HCT116 (cell line): ENCODE data around the gene LYL1.

Experiments used
- CEBPB ChIP-seq: IDR thresholded peaks from 2 replicates; pipeline ENCODE4 v1.6.1; 2012; ENCODE audit warnings: low read depth
- CTCF ChIP-seq, 3 experiments: fragments of 200-600 bp in 1 of 3; sonication (generic) in 1 of 3; IDR thresholded peaks in 2 of 3; conservative IDR thresholded peaks in 1 of 3; 2 replicates each; pipeline ENCODE4 v1.5.1; 2012 to 2017; ENCODE audit warnings: low read depth in 2 of 3, low read length in 2 of 3, antibody characterized with exemption in 1 of 3, borderline replicate concordance in 1 of 3, control low read depth in 1 of 3, mild to moderate bottlenecking in 1 of 3, mixed read lengths in 1 of 3, mixed run types in 1 of 3, moderate library complexity in 1 of 3; ENCODE audit not compliant: insufficient read depth in 1 of 3
- EZH2 ChIP-seq: fragments of 200-600 bp; sonication (generic); IDR thresholded peaks from 2 replicates; pipeline ENCODE4 v1.6.1; 2017; ENCODE audit warnings: antibody characterized with exemption, mixed run types
- POLR2A ChIP-seq: IDR thresholded peaks from 2 replicates; pipeline ENCODE4 v1.7.0; 2011; ENCODE audit warnings: borderline replicate concordance; ENCODE audit not compliant: insufficient read depth, insufficient read length; ENCODE audit errors: extremely low read depth
- POLR2AphosphoS5 ChIP-seq: IDR thresholded peaks from 2 replicates; pipeline ENCODE4 v1.6.1; 2011; ENCODE audit warnings: mild to moderate bottlenecking, low read depth, low read length, moderate library complexity
- REST ChIP-seq: IDR thresholded peaks from 2 replicates; pipeline ENCODE4 v1.6.1; 2012; ENCODE audit warnings: low read depth
- SP1 ChIP-seq: IDR thresholded peaks from 2 replicates; pipeline ENCODE4 v1.6.1; 2012; ENCODE audit warnings: low read depth
- YY1 ChIP-seq: IDR thresholded peaks from 2 replicates; pipeline ENCODE4 v1.6.1; 2011; ENCODE audit warnings: low read length, low read depth, moderate library complexity, mild to moderate bottlenecking; ENCODE audit not compliant: insufficient replicate concordance; ENCODE audit errors: extremely low read depth
- TF ChIP-seq, protein P1 (sequence below): IDR thresholded peaks from 2 replicates; pipeline ENCODE4 v1.6.1; 2012
- TF ChIP-seq, protein P2 (sequence below): IDR thresholded peaks from 2 replicates; pipeline ENCODE4 v1.6.1; 2012

DNA sequence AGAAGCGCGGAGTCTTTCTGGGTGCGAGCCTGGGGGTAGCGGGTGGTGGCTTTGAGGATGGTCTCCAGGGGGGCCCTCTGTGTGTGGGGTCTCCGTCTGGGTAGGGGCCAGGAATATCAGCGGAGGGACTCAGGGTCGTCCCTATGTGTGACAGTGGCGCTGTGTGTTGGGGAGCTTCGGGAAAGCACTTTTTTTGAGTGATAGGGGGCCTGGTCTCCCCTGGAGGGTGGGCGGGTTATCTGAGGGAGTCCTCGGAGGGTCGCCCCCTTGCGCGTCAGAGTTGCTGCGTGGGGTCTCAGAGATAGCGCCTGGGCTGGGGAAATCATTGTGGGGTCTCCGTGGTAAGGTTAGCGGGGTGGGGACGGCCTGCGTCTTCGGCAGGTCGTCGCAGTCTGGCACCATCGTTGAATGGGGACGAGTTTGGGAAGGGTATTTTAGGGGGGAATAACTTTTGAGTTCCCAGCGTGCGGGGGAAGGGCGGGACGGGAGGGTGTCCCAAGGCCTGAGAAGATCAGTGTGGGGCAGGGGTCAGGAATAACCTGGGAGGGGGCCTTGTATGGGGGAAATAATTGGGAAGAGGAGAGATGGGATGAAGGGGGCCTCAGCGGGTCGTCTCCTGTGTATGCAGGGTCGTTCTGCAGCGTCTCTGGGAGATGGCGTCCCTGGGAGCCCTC lies 48.4 kb upstream of the LYL1 start:
- TF ChIP-seq, protein P1, sequence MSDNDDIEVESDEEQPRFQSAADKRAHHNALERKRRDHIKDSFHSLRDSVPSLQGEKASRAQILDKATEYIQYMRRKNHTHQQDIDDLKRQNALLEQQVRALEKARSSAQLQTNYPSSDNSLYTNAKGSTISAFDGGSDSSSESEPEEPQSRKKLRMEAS = no peak
- TF ChIP-seq, protein P2, sequence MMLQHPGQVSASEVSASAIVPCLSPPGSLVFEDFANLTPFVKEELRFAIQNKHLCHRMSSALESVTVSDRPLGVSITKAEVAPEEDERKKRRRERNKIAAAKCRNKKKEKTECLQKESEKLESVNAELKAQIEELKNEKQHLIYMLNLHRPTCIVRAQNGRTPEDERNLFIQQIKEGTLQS = no peak
- no peak for TF ChIP-seq EZH2
- TF ChIP-seq CTCF (IDR thresholded peaks at IDR 0.05 in 2 of 3, conservative IDR thresholded peaks at IDR 0.05 in 1 of 3; ENCODE audit: borderline replicate concordance in 1 of 3, insufficient read depth in 1 of 3, low read depth in 2 of 3, low read length in 2 of 3) = no peak
- TF ChIP-seq CEBPB = no peak
- TF ChIP-seq REST = no peak
- TF ChIP-seq YY1 = no peak
- no peak for TF ChIP-seq POLR2A
- TF ChIP-seq POLR2AphosphoS5 = peak; percentile 52; the same call in 1 of the 2 replicates
- TF ChIP-seq SP1 = no peak
